Gastroesophageal sphincter (tissue), 4 donors: ENCODE data around the gene FAM117A. TPM values are rescaled to one million over a fixed set of nuclear protein-coding genes. Genes with fewer than 3 reads are reported as not detected.

ENCODE experiments used
- ATAC-seq: fragments of 150-250 bp; one replicate; pipeline ENCODE4 v1.9.1; 2016; ENCODE audit warnings: mild to moderate bottlenecking, moderate library complexity
- H3K27ac ChIP-seq, 4 donors: fragments of 200-600 bp; sonication (generic) in 3 of 4; 1 replicate in 3 of 4; 2 replicates in 1 of 4; pipeline ENCODE4 v1.5.1; 2016 to 2019
- H3K27me3 ChIP-seq: fragments of 200-600 bp; sonication (generic); one replicate; pipeline ENCODE4 v1.5.1; 2019
- H3K36me3 ChIP-seq, 2 donors: fragments of 200-600 bp; sonication (generic); one replicate each; pipeline ENCODE4 v1.5.1; 2019; ENCODE audit warnings: control low read depth in 1 of 2
- H3K4me1 ChIP-seq, 3 donors: fragments of 200-600 bp; sonication (generic); 1 replicate in 2 of 3; 2 replicates in 1 of 3; pipeline ENCODE4 v1.5.1; 2016 to 2019; ENCODE audit warnings: control low read depth in 2 of 3
- H3K4me3 ChIP-seq, 2 donors: fragments of 200-600 bp; sonication (generic); one replicate each; pipeline ENCODE4 v1.5.1; 2019; ENCODE audit warnings: mild to moderate bottlenecking in 1 of 2, moderate library complexity in 1 of 2
- H3K9me3 ChIP-seq, 3 donors: fragments of 200-600 bp; sonication (generic); one replicate each; pipeline ENCODE4 v1.5.1; 2017 to 2019; ENCODE audit warnings: control low read depth in 2 of 3
- EP300 ChIP-seq: sonication (generic); formaldehyde crosslinking; IDR thresholded peaks from one replicate; pipeline ENCODE4 v1.6.1; 2017; ENCODE audit warnings: antibody characterized with exemption, mild to moderate bottlenecking
- POLR2A ChIP-seq, 2 donors: fragments of 450-650 bp; IDR thresholded peaks; one replicate each; pipeline ENCODE4 v1.6.1; 2017; ENCODE audit warnings: antibody characterized with exemption in 2 of 2, mild to moderate bottlenecking in 2 of 2, moderate library complexity in 1 of 2
- POLR2AphosphoS5 ChIP-seq: sonication (generic); formaldehyde crosslinking; IDR thresholded peaks from one replicate; pipeline ENCODE4 v1.6.1; 2017; ENCODE audit warnings: antibody characterized with exemption
- WGBS, 2 donors: methylation state at CpG; one replicate each; pipeline ENCODE4 v1.1.5; 2018; ENCODE audit warnings: low coverage in 1 of 2; 5-methylcytosine and 5-hydroxymethylcytosine counted together
- total RNA-seq, 4 donors: library from RNA; depleted of rRNA; stranded (reverse); fragments of >200 nt; gene quantifications; one replicate each; pipeline ENCODE4 v1.1.0, GENCODE V29; 2016
- TF ChIP-seq, protein P1 (sequence below), 4 experiments: fragments of 200-600 bp in 2 of 4; fragments of 450-650 bp in 2 of 4; sonication (generic) in 1 of 4; IDR thresholded peaks; one replicate each; pipeline ENCODE4 v1.5.1; 2017 to 2019; ENCODE audit warnings: antibody characterized with exemption in 4 of 4, mild to moderate bottlenecking in 2 of 4, moderate library complexity in 2 of 4

FAM117A gene
- total RNA-seq, 4 donors from 2014 or later, result 12.4 to 39.5 (median 19.8) TPM

DNA sequence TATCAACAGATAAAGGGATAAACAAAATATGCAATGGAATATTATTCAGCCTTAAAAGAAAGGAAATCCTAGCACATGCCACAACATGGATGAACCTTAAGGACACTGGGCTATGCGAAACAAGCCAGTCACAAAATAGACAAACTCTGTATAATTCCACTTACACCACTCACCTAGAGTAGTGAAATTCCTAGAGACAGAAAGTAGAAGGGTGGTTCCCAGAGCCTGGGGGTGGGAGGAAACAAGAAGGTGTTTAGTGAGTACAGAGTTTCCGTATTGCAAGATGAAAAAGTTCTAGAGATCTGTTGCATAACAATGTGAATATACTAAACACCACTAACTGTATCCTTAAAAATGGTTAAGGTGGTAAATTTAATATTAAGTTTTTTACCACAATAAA, 96.1 kb downstream of the FAM117A start:
- peaks cover 6 to 68% (median 10%) of the 10 kb centered on the region in 3 donors for H3K4me1 ChIP-seq

GRCh38 chr17:49664706-49665211, 99.2 kb downstream of the FAM117A start:
- peaks cover 0 to 64% (median under 1%) of the 10 kb centered on the region in 3 donors for H3K4me1 ChIP-seq
- ATAC-seq, result no peak

More for the DNA sequence above, 96.1 kb downstream of the FAM117A start:
- no peak overlapping the region for H3K27ac ChIP-seq
- no peaks in the 10 kb centered on the region for H3K27me3 ChIP-seq
- peaks cover 0 to 5% of the 10 kb centered on the region in 2 donors for H3K36me3 ChIP-seq
- TF ChIP-seq POLR2AphosphoS5 (no peak), POLR2A (IDR thresholded peaks at IDR 0.05) (no peak), EP300 (no peak)
- TF ChIP-seq, protein P1, sequence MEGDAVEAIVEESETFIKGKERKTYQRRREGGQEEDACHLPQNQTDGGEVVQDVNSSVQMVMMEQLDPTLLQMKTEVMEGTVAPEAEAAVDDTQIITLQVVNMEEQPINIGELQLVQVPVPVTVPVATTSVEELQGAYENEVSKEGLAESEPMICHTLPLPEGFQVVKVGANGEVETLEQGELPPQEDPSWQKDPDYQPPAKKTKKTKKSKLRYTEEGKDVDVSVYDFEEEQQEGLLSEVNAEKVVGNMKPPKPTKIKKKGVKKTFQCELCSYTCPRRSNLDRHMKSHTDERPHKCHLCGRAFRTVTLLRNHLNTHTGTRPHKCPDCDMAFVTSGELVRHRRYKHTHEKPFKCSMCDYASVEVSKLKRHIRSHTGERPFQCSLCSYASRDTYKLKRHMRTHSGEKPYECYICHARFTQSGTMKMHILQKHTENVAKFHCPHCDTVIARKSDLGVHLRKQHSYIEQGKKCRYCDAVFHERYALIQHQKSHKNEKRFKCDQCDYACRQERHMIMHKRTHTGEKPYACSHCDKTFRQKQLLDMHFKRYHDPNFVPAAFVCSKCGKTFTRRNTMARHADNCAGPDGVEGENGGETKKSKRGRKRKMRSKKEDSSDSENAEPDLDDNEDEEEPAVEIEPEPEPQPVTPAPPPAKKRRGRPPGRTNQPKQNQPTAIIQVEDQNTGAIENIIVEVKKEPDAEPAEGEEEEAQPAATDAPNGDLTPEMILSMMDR (IDR thresholded peaks at IDR 0.05), result no peak
- 79 to 88% methylated on average over 2 of the region's 2 CpGs for WGBS, 2 donors
- no peak overlapping the region for H3K4me3 ChIP-seq
- H3K9me3 ChIP-seq, result no peaks in the 10 kb centered on the region
- ATAC-seq, result no peak

More at GRCh38 chr17:49664706-49665211, 99.2 kb downstream of the FAM117A start:
- no peak overlapping the region for H3K4me3 ChIP-seq
- WGBS, 2 donors, result 77 to 84% methylated on average over 3 of the region's 3 CpGs
- H3K27ac ChIP-seq, result peak overlapping the region in 1 of 4 donors; percentile 14
- no peaks in the 10 kb centered on the region for H3K27me3 ChIP-seq
- TF ChIP-seq POLR2A (IDR thresholded peaks at IDR 0.05) (no peak), POLR2AphosphoS5 (no peak), EP300 (no peak)
- TF ChIP-seq, protein P1 (IDR thresholded peaks at IDR 0.05), result no peak
- H3K36me3 ChIP-seq, result peaks cover 0 to 5% of the 10 kb centered on the region in 2 donors
- H3K9me3 ChIP-seq, result no peaks in the 10 kb centered on the region

Other genes with a start within 250 kb of the FAM117A start
- gene NXPH3, start 188.3 kb downstream of the FAM117A start, total RNA-seq, result 10 to 100 TPM; 24.4 to 26.4 (median 25.0) TPM
- gene SPOP, start 86.0 kb downstream of the FAM117A start, total RNA-seq, result 100 to 1,000 TPM; 159 to 268 (median 176) TPM
- gene SLC35B1, start 56.2 kb downstream of the FAM117A start, total RNA-seq, result 10 to 100 TPM; 17.9 to 35.6 (median 19.5) TPM
- 10 to 100 TPM; 37.7 to 54.1 (median 46.1) TPM for gene KAT7, start 24.6 kb upstream of the FAM117A start, total RNA-seq
- gene TAC4, start 83.9 kb upstream of the FAM117A start, total RNA-seq, result not detected
- gene DLX4, start 205.1 kb upstream of the FAM117A start, total RNA-seq, result under 1 TPM in 1 of 4 donors, not detected in 3; 0.35 TPM
- gene DLX3, start 231.1 kb upstream of the FAM117A start, total RNA-seq, result not detected